ENCODE measurements around the gene OGN. TPM values are rescaled to one million over a fixed set of nuclear protein-coding genes. Genes with fewer than 3 reads are reported as not detected.

Gene OGN
- total and polyA plus RNA-seq, 11 donors: 2.1 to 65.4 (median 9.6) TPM

GRCh38 chr9:92440751-92441046, 36.3 kb upstream of the OGN start:
- ATAC-seq: no peak
- no peak for DNase-seq
- Histone ChIP-seq H3K27me3 (no peaks in the 10 kb centered on the region), H3K36me3 (no peaks in the 10 kb centered on the region), H3K27ac (peak overlapping the region in 1 of 12 donors; percentile 33), H3K9me3 (no peaks in the 10 kb centered on the region), H3K4me1 (peaks cover 0 to 7% (median 0%) of the 10 kb centered on the region in 12 donors), H3K4me3 (no peak overlapping the region)
- WGBS, 4 donors: 92 to 93% (median 92%) methylated on average over 6 of the region's 6 CpGs
- intact Hi-C loops (cut with DNase I): loop anchor here in 2 of 10 donors (10.0 kb wide), 2 partner anchors 84 to 306 kb away; no protein-coding TSS in a partner anchor
- no peak for TF ChIP-seq POLR2A (IDR thresholded peaks at IDR 0.05)
- TF ChIP-seq CTCF (IDR thresholded peaks at IDR 0.05): no peak

GRCh38 chr9:92439921-92440750, 35.8 kb upstream of the OGN start:
- Histone ChIP-seq H3K4me3 (no peak overlapping the region), H3K9me3 (no peaks in the 10 kb centered on the region), H3K27ac (peak overlapping the region in 1 of 12 donors; percentile 33), H3K36me3 (no peaks in the 10 kb centered on the region), H3K27me3 (no peaks in the 10 kb centered on the region), H3K4me1 (peaks cover 0 to 7% (median 0%) of the 10 kb centered on the region in 12 donors)
- DNase-seq (no peak), ATAC-seq (no peak)
- WGBS, 4 donors: 88 to 93% (median 90%) methylated on average over 5 of the region's 5 CpGs
- TF ChIP-seq POLR2A (IDR thresholded peaks at IDR 0.05) (no peak), CTCF (IDR thresholded peaks at IDR 0.05) (no peak)
- intact Hi-C loops (cut with DNase I): loop anchor here in 9 of 10 donors (5.0 to 10.0 kb wide), 10 partner anchors 85 to 305 kb away; partner anchors contain the start of genes CENPP (in 1 of the 9) and NOL8 (in 1 of the 9)

GRCh38 chr9:92438900-92439526, 34.6 kb upstream of the OGN start:
- H3K27ac ChIP-seq: no peak overlapping the region
- no peaks in the 10 kb centered on the region for H3K9me3 ChIP-seq
- WGBS, 4 donors: 74 to 84% (median 82%) methylated on average over 5 of the region's 5 CpGs
- no peaks in the 10 kb centered on the region for H3K36me3 ChIP-seq
- ATAC-seq: no peak
- intact Hi-C loops (cut with DNase I): loop anchor here in 9 of 10 donors (5.0 to 10.0 kb wide), 9 partner anchors 94 to 304 kb away; partner anchors contain the start of genes CENPP (in 1 of the 9) and NOL8 (in 1 of the 9)
- TF ChIP-seq POLR2A (IDR thresholded peaks at IDR 0.05): no peak
- peak in 11 of 12 donors; percentile 18 to 57 (median 46) for TF ChIP-seq CTCF (IDR thresholded peaks at IDR 0.05)
- no peaks in the 10 kb centered on the region for H3K27me3 ChIP-seq
- peak overlapping the region in 1 of 12 donors; percentile 3 for H3K4me3 ChIP-seq
- DNase-seq: no peak
- peaks cover 0 to 7% (median 0%) of the 10 kb centered on the region in 12 donors for H3K4me1 ChIP-seq

- H3K9me3 ChIP-seq: no peaks in the 10 kb centered on the region
- no peaks in the 10 kb centered on the region for H3K27me3 ChIP-seq
- no peak overlapping the region for H3K27ac ChIP-seq
- no peaks in the 10 kb centered on the region for H3K36me3 ChIP-seq
- WGBS, 4 donors: 90 to 93% (median 92%) methylated on average over 1 of the region's 1 CpG
- intact Hi-C loops (cut with DNase I): loop anchor here in 9 of 10 donors (5.0 to 10.0 kb wide), 9 partner anchors 90 to 300 kb away; partner anchors contain the start of genes CENPP (in 1 of the 9) and NOL8 (in 1 of the 9)
- peaks cover 0 to 7% (median 0%) of the 10 kb centered on the region in 12 donors for H3K4me1 ChIP-seq
- no peak for DNase-seq
- ATAC-seq: no peak
- no peak overlapping the region for H3K4me3 ChIP-seq
- TF ChIP-seq POLR2A (IDR thresholded peaks at IDR 0.05) (no peak), CTCF (IDR thresholded peaks at IDR 0.05) (no peak)
Observed at GRCh38 chr9:92435263-92435662, 30.9 kb upstream of the OGN start.
